Activated naive CD4-positive, alpha-beta T cell treated with anti-CD3 and anti-CD28 coated beads, Interleukin-2, amount 10 ng/mL, durations not matched to agents 7 days and 5 days (primary cell): ENCODE results near the gene ARFGEF2.
"Not testable (repeated sequence)": the region's sequence is repeated elsewhere in the genome, so short reads cannot be mapped to it uniquely, and the experiment has no call there.

Experiments
- CTCF ChIA-PET: fragments of 350-600 bp; sonication (Branson Sonifier 250); formaldehyde crosslinking; loops from one replicate; lab custom pipeline; 2021; ENCODE audit warnings: antibody characterized with exemption; lab: Charles Lee
- DNase-seq: peaks from one replicate; pipeline ENCODE4 v3.0.0-alpha.2; 2020
- H3K27ac Mint-ChIP-seq: one replicate; pipeline ENCODE4 v1.8.0; 2021; ENCODE audit warnings: mild to moderate bottlenecking, moderate library complexity, mixed read lengths
- H3K27me3 Mint-ChIP-seq: one replicate; pipeline ENCODE4 v1.8.0; 2021; ENCODE audit warnings: mild to moderate bottlenecking, mixed read lengths
- H3K36me3 Mint-ChIP-seq: one replicate; pipeline ENCODE4 v1.8.0; 2021; ENCODE audit warnings: mixed read lengths
- H3K4me1 Mint-ChIP-seq: one replicate; pipeline ENCODE4 v1.8.0; 2021; ENCODE audit warnings: mixed read lengths
- H3K4me3 Mint-ChIP-seq: one replicate; pipeline ENCODE4 v1.8.0; 2021; ENCODE audit warnings: mild to moderate bottlenecking, moderate library complexity, mixed read lengths
- H3K9me3 Mint-ChIP-seq: one replicate; pipeline ENCODE4 v1.8.0; 2021; ENCODE audit warnings: mixed read lengths

The ARFGEF2 gene

DNA sequence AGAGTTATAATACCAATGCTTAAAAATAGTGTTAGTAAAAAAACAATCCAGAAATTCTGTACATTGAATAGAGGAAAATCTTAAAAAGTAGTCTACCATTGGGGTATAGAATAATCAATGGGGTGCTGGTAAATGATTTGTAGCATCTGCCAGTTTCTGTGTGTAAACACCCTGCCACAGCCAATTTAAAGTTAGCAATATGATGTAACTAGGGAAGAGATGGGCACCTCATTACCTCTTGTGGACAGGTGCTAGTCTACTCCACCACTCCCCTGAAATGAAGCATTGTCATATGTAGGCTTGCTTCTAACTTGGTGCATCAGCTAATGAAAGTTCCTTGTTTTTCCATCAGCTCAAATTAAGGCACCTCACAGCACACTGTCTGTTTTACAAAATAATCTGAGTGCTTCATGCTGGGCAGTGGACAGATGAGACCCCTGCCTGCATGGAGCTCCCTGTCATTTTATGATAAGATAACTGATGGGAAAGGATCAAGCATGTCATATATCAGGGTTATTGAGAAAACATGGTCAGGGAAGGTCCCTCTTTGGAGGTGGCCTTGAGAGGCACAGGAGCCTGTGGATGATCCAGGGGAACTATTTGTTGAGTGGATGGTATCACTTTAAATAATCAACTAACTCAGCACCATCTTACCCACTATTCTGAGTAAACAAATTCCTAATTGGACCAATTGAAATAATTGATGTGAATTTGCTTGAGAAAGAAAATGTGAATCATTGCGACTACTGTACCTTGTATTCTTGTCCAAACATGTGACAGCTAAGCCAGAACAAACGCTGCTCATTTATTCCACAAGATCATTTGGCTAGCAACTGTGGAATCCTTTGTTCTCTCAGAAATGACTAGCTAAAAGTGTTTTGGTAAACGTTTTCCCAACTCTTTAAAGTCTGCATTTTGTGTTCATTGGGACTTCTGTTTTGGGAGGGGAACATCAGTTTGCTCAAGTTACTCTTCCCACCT is 78.7 kb downstream of the ARFGEF2 start:
- Mint-ChIP-seq H3K27ac (no peak overlapping the region), H3K4me1 (no peaks in the 10 kb centered on the region), H3K36me3 (peaks cover 30% of the 10 kb centered on the region), H3K27me3 (no peaks in the 10 kb centered on the region), H3K9me3 (no peaks in the 10 kb centered on the region), H3K4me3 (no peak overlapping the region)
- CTCF ChIA-PET: no interaction called here
- no peak for DNase-seq

DNA sequence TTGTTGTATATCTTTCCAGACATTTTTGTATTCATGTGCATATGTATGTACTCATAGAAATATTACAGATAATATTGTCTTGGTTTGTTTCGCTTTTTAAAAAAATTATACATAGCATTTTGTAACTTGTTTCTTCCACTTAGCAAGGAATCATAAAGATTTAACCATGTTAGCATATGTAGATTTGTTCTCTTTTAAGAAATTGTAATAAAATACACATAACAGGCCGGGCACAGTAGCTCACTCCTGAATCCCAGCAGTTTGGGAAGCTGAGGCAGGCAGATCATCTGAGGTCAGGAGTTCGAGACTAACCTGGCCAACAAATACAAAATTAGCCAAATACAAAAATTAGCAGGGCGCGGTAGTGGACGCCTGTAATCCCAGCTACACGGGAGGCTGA is 80.2 kb downstream of the ARFGEF2 start:
- H3K36me3 Mint-ChIP-seq: peaks cover 31% of the 10 kb centered on the region

DNA sequence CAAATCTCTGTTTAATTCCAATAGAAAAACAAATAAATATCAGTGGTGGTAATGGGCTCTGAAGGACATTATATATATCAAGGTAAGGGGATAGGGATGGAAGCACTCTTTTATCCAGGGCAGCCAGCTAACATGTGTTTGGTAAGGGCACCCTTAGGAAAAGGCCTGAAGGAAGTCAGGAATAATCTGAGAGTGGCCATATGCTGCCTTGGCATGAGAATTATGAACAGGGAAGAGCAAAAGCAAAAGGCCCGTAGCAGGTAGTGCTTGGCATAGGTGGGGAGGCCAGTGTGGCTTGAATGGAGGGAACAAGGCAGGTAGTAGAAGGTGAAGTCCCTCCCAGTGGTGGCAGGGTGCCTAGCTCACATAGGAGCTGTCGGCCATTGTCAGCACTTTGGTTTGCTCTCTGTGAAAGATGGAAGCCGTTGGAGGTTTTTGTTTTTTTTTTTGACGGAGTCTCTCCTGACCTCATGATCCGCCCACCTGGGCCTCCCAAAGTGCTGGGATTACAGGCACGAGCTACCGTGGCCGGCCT is 85.0 kb downstream of the ARFGEF2 start:
- H3K4me1 Mint-ChIP-seq: no peaks in the 10 kb centered on the region
- H3K27ac Mint-ChIP-seq: no peak overlapping the region
- CTCF ChIA-PET: no interaction called here
- no peaks in the 10 kb centered on the region for H3K27me3 Mint-ChIP-seq
- no peaks in the 10 kb centered on the region for H3K9me3 Mint-ChIP-seq
- H3K4me3 Mint-ChIP-seq: no peak overlapping the region
- DNase-seq: no peak
- peaks cover 28% of the 10 kb centered on the region for H3K36me3 Mint-ChIP-seq

More for the DNA sequence above, 80.2 kb downstream of the ARFGEF2 start:
- CTCF ChIA-PET: interaction anchor here (1.2 kb wide), 1 partner anchor 26 kb away, joined by 3 read pairs; no protein-coding TSS in a partner anchor
- Mint-ChIP-seq H3K9me3 (no peaks in the 10 kb centered on the region), H3K27ac (no peak overlapping the region), H3K4me3 (no peak overlapping the region), H3K4me1 (no peaks in the 10 kb centered on the region), H3K27me3 (no peaks in the 10 kb centered on the region)
- DNase-seq: no peak

DNA sequence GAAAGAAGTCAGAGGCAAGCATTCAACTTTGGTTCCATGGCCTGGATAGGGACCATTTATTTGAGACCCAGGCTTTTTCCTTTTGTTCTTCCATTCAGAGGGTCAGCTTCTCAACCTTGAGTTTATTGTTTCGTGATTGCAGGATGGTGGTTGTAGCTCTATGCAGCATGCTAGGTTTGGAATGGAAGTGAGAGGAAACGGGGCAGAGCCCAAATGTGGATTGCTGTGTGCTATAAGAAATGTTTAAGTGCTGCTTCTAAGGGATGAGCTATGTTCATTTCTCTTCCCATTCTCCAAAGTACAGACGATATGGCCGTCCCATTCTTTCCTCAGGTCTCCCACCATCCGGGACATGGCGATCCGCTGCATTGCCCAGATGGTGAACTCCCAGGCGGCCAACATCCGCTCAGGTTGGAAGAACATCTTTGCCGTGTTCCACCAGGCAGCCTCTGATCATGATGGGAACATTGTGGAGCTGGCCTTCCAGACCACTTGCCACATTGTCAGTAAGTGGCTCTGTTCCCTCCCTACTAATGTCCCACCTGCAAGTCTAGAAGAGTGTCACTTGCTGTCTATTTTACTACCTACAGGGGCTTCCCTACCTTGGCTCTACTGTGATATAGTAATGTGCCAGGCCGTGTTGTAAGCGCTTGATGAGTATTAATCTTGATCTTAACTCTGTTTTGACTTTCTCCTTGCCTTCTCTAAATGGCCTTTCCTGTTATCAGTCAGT is 88.6 kb downstream of the ARFGEF2 start:
- no peak for DNase-seq
- H3K27ac Mint-ChIP-seq: no peak overlapping the region
- no peaks in the 10 kb centered on the region for H3K27me3 Mint-ChIP-seq
- H3K36me3 Mint-ChIP-seq: peaks cover 42% of the 10 kb centered on the region
- H3K9me3 Mint-ChIP-seq: no peaks in the 10 kb centered on the region
- CTCF ChIA-PET: interaction anchor here (0.6 kb wide), 1 partner anchor 1784 kb away, joined by 5 read pairs; no protein-coding TSS in a partner anchor
- H3K4me1 Mint-ChIP-seq: no peaks in the 10 kb centered on the region
- no peak overlapping the region for H3K4me3 Mint-ChIP-seq

DNA sequence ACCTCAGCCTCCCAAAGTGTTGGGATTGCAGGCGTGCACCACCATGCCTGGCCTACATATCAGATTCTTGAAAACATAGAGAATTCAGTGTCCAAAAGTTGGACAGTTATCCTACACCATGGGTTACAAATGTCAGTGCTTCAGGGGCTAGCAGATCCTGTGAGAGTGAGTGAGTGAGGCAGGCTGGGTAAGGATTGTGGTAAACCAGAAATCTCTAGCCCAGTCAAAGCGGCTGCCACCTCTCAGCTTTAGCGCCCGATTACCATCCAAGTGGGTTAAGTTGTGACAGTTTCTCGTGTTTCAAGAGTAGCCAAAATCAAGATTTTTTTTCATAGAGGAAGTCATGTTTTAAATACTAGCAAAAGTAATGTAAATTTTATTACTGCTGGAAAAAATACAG is 102.7 kb downstream of the ARFGEF2 start:
- H3K36me3 Mint-ChIP-seq: peaks cover 35% of the 10 kb centered on the region
- CTCF ChIA-PET: no interaction called here
- H3K27ac Mint-ChIP-seq: no peak overlapping the region
- no peaks in the 10 kb centered on the region for H3K27me3 Mint-ChIP-seq
- no peaks in the 10 kb centered on the region for H3K4me1 Mint-ChIP-seq
- no peaks in the 10 kb centered on the region for H3K9me3 Mint-ChIP-seq
- DNase-seq: no peak
- no peak overlapping the region for H3K4me3 Mint-ChIP-seq

DNA sequence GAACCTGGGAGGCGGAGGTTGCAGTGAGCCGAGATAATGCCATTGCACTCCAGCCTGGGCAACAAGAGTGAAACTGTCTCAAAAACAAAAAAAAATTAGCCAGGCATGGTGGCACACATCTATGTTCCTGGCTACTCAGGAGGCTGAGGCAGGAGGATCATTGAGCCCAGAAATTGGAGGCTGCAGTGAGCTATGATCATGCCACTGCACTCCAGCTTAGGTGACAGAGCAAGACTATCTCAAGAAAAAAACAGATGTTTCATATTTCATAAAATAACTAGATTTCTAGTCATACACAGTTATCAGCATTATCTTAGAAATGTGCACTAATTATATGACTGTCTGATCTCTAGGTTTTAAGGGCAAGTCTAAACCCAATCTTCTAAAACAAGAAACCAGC is 106.7 kb downstream of the ARFGEF2 start:
- H3K27ac Mint-ChIP-seq, DNase-seq, H3K4me3 Mint-ChIP-seq, H3K9me3 Mint-ChIP-seq, H3K4me1 Mint-ChIP-seq, H3K27me3 Mint-ChIP-seq: not testable (repeated sequence)
- peaks cover 32% of the 10 kb centered on the region for H3K36me3 Mint-ChIP-seq
- CTCF ChIA-PET: interaction anchor here (3.1 kb wide), 1 partner anchor 189 kb away, joined by 11 read pairs; no protein-coding TSS in a partner anchor

DNA sequence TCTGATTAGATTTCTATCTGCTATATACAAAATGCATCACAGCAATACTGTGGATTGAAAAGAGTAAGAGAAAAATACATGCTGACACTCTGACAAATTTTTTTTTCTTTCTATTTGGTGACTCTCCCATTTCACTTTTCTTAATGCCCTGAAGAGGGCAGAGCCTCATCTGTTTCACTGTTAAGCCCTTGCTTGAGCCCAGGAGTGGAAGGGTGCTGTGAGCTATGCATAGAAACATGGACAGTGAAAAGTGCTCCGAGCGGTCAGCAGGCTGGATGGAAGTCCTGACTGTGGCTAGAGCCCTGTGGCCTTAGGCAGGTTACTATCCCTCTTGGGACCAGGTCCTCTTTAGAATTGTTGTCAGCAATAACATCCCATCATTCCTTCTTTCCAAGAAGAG is 107.2 kb downstream of the ARFGEF2 start:
- CTCF ChIA-PET: interaction anchor here (1.0 to 3.1 kb wide), 3 partner anchors 9 to 188 kb away, joined by 4 to 11 read pairs (median 5); no protein-coding TSS in a partner anchor
- no peak for DNase-seq
- Mint-ChIP-seq H3K4me1 (no peaks in the 10 kb centered on the region), H3K9me3 (no peaks in the 10 kb centered on the region), H3K36me3 (peaks cover 37% of the 10 kb centered on the region), H3K27me3 (no peaks in the 10 kb centered on the region), H3K4me3 (no peak overlapping the region), H3K27ac (no peak overlapping the region)

DNA sequence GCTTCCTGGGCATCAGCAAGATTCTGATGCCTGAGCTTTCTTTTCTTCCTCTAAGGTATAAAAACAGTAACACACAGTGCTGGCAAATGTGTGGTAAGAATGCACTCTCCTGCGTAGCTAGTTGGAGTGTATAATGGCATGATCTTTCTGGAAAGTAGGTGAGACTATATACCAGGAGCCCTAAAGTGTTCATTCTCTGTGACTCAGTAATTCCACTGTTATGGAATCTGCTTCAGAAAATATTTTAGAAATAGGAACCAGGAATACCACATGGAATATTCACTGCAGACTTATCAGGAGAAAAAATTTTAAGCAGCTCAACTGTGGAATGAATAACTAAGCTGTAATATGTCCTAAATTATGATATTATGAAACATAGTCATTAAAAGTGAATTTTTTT is 107.7 kb downstream of the ARFGEF2 start:
- Mint-ChIP-seq H3K27ac (no peak overlapping the region), H3K9me3 (no peaks in the 10 kb centered on the region), H3K4me3 (no peak overlapping the region), H3K36me3 (peaks cover 37% of the 10 kb centered on the region), H3K27me3 (no peaks in the 10 kb centered on the region), H3K4me1 (no peaks in the 10 kb centered on the region)
- CTCF ChIA-PET: interaction anchor here (1.0 to 3.1 kb wide), 3 partner anchors 9 to 188 kb away, joined by 4 to 11 read pairs (median 5); no protein-coding TSS in a partner anchor
- DNase-seq: no peak

DNA sequence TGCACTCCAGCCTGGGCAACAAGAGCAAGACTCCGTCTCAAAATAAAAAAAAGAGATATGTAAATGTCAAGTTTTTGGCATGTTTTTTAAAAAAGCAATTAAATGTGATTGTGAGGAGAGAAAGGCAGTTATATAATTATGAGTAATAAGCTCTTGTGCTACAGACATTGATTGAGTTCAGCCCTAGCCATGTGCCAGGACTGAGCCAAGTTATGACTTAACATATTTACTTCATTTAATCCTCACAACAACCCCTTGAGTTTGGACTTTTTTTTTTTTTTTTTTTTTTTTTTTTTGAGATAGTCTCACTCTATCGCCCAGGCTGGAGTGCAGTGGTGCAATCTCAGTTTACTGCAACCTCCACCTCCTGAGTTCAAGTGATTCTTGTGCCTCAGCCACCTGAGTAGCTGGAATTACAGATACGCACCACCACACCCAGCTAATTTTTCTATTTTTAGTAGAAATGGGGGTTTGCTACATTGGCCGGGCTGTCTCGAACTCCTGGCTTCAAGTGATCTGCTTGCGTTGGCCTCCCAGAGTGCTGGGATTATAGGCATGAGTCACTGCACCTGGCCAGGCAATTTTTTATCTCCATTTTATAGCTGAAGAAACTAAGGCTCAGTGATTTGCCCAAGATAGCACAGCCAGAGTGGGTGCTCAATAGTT is 109.6 kb downstream of the ARFGEF2 start:
- CTCF ChIA-PET: interaction anchor here (3.1 kb wide), 1 partner anchor 186 kb away, joined by 11 read pairs; no protein-coding TSS in a partner anchor
- no peak for DNase-seq
- no peak overlapping the region for H3K27ac Mint-ChIP-seq
- H3K4me3 Mint-ChIP-seq: no peak overlapping the region
- H3K4me1 Mint-ChIP-seq: no peaks in the 10 kb centered on the region
- H3K36me3 Mint-ChIP-seq: peaks cover 42% of the 10 kb centered on the region
- H3K27me3 Mint-ChIP-seq: no peaks in the 10 kb centered on the region
- no peaks in the 10 kb centered on the region for H3K9me3 Mint-ChIP-seq

DNA sequence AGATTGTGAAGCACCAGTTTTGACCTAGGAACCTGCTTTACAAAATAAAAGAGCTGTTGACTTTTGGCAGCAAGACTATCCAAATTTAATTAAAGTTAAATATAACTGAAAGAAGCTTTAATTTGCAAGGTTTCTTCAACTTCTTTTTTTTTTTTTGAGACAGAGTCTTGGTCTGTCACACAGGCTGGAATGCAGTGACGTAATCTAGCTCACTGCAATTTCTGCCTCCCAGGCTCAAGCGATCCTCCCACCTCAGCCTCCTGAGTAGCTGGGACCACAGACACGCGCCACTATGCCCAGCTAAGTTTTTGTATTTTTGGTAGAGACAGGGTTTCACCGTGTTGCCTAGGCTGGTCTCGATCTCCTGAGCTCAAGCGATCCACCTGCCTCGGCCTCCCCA is 110.9 kb downstream of the ARFGEF2 start:
- CTCF ChIA-PET: no interaction called here
- Mint-ChIP-seq H3K9me3 (no peaks in the 10 kb centered on the region), H3K4me3 (no peak overlapping the region), H3K27ac (no peak overlapping the region), H3K27me3 (no peaks in the 10 kb centered on the region), H3K36me3 (peaks cover 40% of the 10 kb centered on the region), H3K4me1 (peaks cover 2% of the 10 kb centered on the region)
- no peak for DNase-seq

DNA sequence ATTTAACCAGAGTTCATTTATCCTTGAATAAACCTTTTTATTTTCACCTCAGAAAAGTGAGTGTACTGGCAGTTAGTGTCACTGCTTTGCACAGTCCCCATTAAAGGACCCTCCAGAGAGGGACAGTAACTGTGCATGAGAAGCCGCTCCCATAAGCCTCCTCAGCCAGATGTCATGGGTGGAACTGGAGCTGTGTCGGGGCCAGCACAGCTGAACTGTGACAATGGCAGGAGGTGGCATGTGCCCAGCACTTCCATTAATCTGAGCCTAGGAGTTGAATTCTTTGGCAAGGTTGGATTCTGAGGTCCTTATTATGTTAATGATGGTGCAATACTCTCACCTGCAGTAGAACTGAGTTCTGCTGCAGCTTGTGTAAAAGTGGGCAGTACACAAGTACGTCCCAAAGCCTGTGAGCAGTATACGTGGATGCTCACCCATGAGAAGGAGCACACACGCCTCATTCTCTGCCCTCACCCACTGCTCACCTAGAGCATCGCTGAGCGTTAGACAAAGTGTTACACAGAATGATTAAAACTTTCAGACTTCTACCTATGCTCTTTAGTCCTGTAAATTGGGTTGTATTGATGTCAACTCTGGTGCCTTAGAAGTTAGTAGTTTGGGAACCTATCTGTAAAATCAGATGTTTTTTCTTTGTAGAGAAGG is 112.7 kb downstream of the ARFGEF2 start:
- peaks cover 31% of the 10 kb centered on the region for H3K36me3 Mint-ChIP-seq
- peaks cover 14% of the 10 kb centered on the region for H3K4me1 Mint-ChIP-seq
- H3K9me3 Mint-ChIP-seq: no peaks in the 10 kb centered on the region
- H3K4me3 Mint-ChIP-seq: no peak overlapping the region
- DNase-seq: no peak
- no peak overlapping the region for H3K27ac Mint-ChIP-seq
- CTCF ChIA-PET: no interaction called here
- no peaks in the 10 kb centered on the region for H3K27me3 Mint-ChIP-seq

DNA sequence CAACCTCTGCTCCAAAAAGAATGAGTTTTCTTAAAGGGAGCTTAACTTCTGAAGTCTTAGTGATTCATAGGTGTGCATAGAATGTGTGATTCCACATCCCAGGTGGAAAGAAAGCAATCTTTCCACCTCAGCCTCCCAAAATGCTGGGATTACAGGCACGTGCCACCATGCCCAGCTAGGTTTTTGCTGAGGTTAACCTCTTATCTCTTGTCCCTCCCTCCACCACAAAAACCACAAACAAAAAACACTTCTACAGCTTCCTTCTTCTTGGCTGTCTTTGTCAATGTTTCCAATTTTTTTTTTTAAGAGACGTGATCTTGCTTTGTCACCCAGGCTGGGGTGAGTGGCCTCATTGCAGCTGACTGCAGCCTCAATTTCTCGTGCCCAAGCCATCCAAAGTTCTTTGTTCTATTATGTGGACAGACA is 116.5 kb downstream of the ARFGEF2 start:
- peaks cover 2% of the 10 kb centered on the region for H3K27me3 Mint-ChIP-seq
- peak; percentile 30 for DNase-seq
- CTCF ChIA-PET: interaction anchor here (0.7 to 1.1 kb wide), 3 partner anchors 9 to 179 kb away, joined by 3 to 4 read pairs (median 3); no protein-coding TSS in a partner anchor
- H3K27ac Mint-ChIP-seq: peak overlapping the region; percentile 58
- peaks cover 19% of the 10 kb centered on the region for H3K4me1 Mint-ChIP-seq
- H3K36me3 Mint-ChIP-seq: peaks cover 24% of the 10 kb centered on the region
- H3K4me3 Mint-ChIP-seq: peak overlapping the region; percentile 2
- H3K9me3 Mint-ChIP-seq: no peaks in the 10 kb centered on the region

DNA sequence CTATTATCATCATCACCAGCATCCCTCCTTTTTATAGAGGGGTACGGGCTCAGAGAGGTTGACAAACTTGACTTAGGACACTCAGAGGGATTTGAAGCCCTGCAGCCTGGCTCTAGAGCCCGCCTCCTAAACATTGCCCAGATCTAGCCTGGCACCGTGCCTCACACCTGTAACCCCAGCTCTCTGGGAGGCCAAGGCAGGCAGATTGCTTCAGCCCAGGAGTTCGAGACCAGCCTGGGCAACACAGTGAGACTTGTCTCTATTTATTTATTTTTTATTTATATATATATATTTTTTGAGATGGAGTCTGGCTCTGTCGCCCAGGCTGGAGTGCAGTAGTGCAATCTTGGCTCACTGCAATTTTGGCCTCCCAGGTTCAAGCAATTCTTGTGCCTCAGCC is 118.3 kb downstream of the ARFGEF2 start:
- H3K4me3 Mint-ChIP-seq: no peak overlapping the region
- CTCF ChIA-PET: interaction anchor here (0.6 kb wide), 1 partner anchor 255 kb away, joined by 3 read pairs; no protein-coding TSS in a partner anchor
- no peaks in the 10 kb centered on the region for H3K9me3 Mint-ChIP-seq
- peaks cover 4% of the 10 kb centered on the region for H3K27me3 Mint-ChIP-seq
- peaks cover 24% of the 10 kb centered on the region for H3K4me1 Mint-ChIP-seq
- no peak overlapping the region for H3K27ac Mint-ChIP-seq
- peaks cover 9% of the 10 kb centered on the region for H3K36me3 Mint-ChIP-seq
- DNase-seq: no peak
